Osteoblast (primary cell): ENCODE data around the gene RSRC1. TPM values are rescaled to one million over a fixed set of nuclear protein-coding genes. Genes with fewer than 3 reads are reported as not detected.

Experiments
- DNase-seq: peaks from one replicate; pipeline ENCODE4 v3.0.0; 2011; ENCODE audit warnings: low spot score, mixed read lengths; ENCODE audit not compliant: insufficient read length; ENCODE audit errors: missing footprints
- H2AFZ ChIP-seq: 2 replicates; pipeline ENCODE4 v1.6.0; 2011; ENCODE audit warnings: mild to moderate bottlenecking, low read length
- H3K27ac ChIP-seq: 2 replicates; pipeline ENCODE4 v1.5.1; 2011; ENCODE audit warnings: mild to moderate bottlenecking, low read depth, low read length, moderate library complexity
- H3K27me3 ChIP-seq: 2 replicates; pipeline ENCODE4 v1.6.0; 2012; ENCODE audit warnings: mild to moderate bottlenecking, control low read depth, inconsistent platforms, low read length, moderate library complexity; ENCODE audit not compliant: insufficient read depth
- H3K36me3 ChIP-seq: 2 replicates; pipeline ENCODE4 v1.5.1; 2011; ENCODE audit warnings: mild to moderate bottlenecking, low read length, control low read depth, moderate library complexity; ENCODE audit not compliant: insufficient read depth
- H3K4me1 ChIP-seq: 2 replicates; pipeline ENCODE4 v1.5.1; 2011; ENCODE audit warnings: mild to moderate bottlenecking, low read length, control low read depth, moderate library complexity; ENCODE audit not compliant: insufficient read depth
- H3K4me2 ChIP-seq: 2 replicates; pipeline ENCODE4 v1.6.0; 2011; ENCODE audit warnings: mild to moderate bottlenecking, low read length; ENCODE audit not compliant: insufficient read depth
- H3K4me3 ChIP-seq: fragments of 200-600 bp; sonication (generic); 3 replicates; pipeline ENCODE4 v1.5.1; 2012; ENCODE audit warnings: mild to moderate bottlenecking, low read length, inconsistent platforms; ENCODE audit not compliant: insufficient read depth
- H3K79me2 ChIP-seq: 2 replicates; pipeline ENCODE4 v1.6.0; 2012; ENCODE audit warnings: mild to moderate bottlenecking, low read length, control low read depth, inconsistent platforms; ENCODE audit not compliant: insufficient read depth
- H3K9me3 ChIP-seq: 2 replicates; pipeline ENCODE4 v1.5.1; 2011; ENCODE audit warnings: low read depth, low read length, control low read depth
- H4K20me1 ChIP-seq: 2 replicates; pipeline ENCODE4 v1.6.0; 2012; ENCODE audit warnings: mild to moderate bottlenecking, low read length, control low read depth; ENCODE audit not compliant: insufficient read depth
- total RNA-seq: library from RNA; depleted of rRNA; stranded (reverse); fragments of >200 nt; gene quantifications from 2 replicates; pipeline ENCODE4 v1.2.3, GENCODE V29; 2012
- TF ChIP-seq, protein P1 (sequence below): IDR thresholded peaks from 2 replicates; pipeline ENCODE4 v1.5.1; 2011; ENCODE audit warnings: mild to moderate bottlenecking, low read depth, low read length, moderate library complexity; ENCODE audit errors: extremely low read depth

Gene RSRC1
- total RNA-seq, 1 donor, result 69.8 TPM

- Histone ChIP-seq H3K4me3 (no peak overlapping the region), H3K36me3 (no peaks in the 10 kb centered on the region), H3K27ac (no peak overlapping the region), H3K4me1 (peaks cover 6% of the 10 kb centered on the region), H2AFZ (no peak overlapping the region), H3K79me2 (peaks cover 3% of the 10 kb centered on the region), H4K20me1 (no peaks in the 10 kb centered on the region), H3K9me3 (peaks cover 1% of the 10 kb centered on the region), H3K4me2 (no peak overlapping the region), H3K27me3 (no peaks in the 10 kb centered on the region)
- TF ChIP-seq, protein P1, sequence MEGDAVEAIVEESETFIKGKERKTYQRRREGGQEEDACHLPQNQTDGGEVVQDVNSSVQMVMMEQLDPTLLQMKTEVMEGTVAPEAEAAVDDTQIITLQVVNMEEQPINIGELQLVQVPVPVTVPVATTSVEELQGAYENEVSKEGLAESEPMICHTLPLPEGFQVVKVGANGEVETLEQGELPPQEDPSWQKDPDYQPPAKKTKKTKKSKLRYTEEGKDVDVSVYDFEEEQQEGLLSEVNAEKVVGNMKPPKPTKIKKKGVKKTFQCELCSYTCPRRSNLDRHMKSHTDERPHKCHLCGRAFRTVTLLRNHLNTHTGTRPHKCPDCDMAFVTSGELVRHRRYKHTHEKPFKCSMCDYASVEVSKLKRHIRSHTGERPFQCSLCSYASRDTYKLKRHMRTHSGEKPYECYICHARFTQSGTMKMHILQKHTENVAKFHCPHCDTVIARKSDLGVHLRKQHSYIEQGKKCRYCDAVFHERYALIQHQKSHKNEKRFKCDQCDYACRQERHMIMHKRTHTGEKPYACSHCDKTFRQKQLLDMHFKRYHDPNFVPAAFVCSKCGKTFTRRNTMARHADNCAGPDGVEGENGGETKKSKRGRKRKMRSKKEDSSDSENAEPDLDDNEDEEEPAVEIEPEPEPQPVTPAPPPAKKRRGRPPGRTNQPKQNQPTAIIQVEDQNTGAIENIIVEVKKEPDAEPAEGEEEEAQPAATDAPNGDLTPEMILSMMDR, result no peak
- DNase-seq, result peak; percentile 11
These were observed 42.3 kb downstream of the RSRC1 start for GRCh38 chr3:158152186-158152585.

DNA sequence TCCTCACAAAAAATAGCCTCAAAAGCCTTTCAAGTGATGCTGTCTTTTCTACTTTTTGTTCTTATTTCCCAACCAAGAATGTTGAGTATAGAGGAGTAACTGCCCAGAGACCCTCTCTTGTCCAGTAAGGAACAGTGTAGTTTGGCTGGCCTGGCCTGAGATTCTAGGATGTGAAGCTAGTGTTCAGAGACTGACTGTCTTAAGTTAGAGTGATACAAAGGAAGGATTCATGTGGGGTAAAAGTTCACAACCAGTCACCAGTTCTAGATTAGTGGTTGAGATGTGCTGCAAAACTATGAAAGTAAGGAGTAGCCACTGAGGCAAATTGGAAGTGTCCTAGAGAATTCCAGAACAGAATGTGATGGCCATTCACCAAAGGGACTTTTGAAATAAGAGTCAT, 49.1 kb downstream of the RSRC1 start:
- Histone ChIP-seq H2AFZ (no peak overlapping the region), H3K4me2 (no peak overlapping the region), H3K36me3 (no peaks in the 10 kb centered on the region), H4K20me1 (no peaks in the 10 kb centered on the region), H3K79me2 (no peaks in the 10 kb centered on the region), H3K4me3 (no peak overlapping the region), H3K27ac (no peak overlapping the region), H3K4me1 (peaks cover 24% of the 10 kb centered on the region), H3K27me3 (no peaks in the 10 kb centered on the region), H3K9me3 (peaks cover 1% of the 10 kb centered on the region)
- DNase-seq, result no peak
- TF ChIP-seq, protein P1, result no peak

DNA sequence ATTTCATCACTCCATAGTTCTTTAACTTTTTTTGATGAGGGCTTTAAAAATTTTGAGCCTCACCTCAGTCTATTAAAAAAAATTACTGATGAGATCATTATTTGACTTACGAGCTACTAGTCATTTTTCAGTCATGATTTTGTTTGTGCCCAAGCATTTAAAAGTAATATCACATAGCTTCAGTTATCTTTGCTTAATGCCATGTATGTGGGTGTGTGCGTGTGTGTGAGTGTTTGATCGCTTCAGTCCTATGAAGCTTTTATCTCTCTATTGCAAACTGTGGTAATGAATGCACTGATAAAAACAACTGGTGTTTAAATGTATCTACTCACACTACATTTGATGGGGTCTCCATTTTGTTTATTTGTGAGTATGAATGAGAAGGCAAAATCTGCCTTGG, 49.8 kb downstream of the RSRC1 start:
- no peak overlapping the region for H3K4me3 ChIP-seq
- H3K27me3 ChIP-seq, result no peaks in the 10 kb centered on the region
- H3K79me2 ChIP-seq, result no peaks in the 10 kb centered on the region
- no peak overlapping the region for H2AFZ ChIP-seq
- H4K20me1 ChIP-seq, result no peaks in the 10 kb centered on the region
- TF ChIP-seq, protein P1, result no peak
- no peak overlapping the region for H3K27ac ChIP-seq
- H3K36me3 ChIP-seq, result no peaks in the 10 kb centered on the region
- peaks cover 1% of the 10 kb centered on the region for H3K9me3 ChIP-seq
- peaks cover 24% of the 10 kb centered on the region for H3K4me1 ChIP-seq
- DNase-seq, result no peak
- H3K4me2 ChIP-seq, result no peak overlapping the region

- H2AFZ ChIP-seq, result no peak overlapping the region
- TF ChIP-seq, protein P1, result no peak
- no peaks in the 10 kb centered on the region for H3K9me3 ChIP-seq
- no peaks in the 10 kb centered on the region for H3K79me2 ChIP-seq
- H3K27ac ChIP-seq, result peak overlapping the region; percentile 19
- H4K20me1 ChIP-seq, result no peaks in the 10 kb centered on the region
- no peaks in the 10 kb centered on the region for H3K36me3 ChIP-seq
- H3K4me3 ChIP-seq, result no peak overlapping the region
- H3K4me2 ChIP-seq, result peak overlapping the region; percentile 38
- peaks cover 24% of the 10 kb centered on the region for H3K4me1 ChIP-seq
- DNase-seq, result peak; percentile 13
- H3K27me3 ChIP-seq, result no peaks in the 10 kb centered on the region
These were observed 51.1 kb downstream of the RSRC1 start for GRCh38 chr3:158160958-158161357.
